Stomach (tissue), 4 donors: ENCODE measurements around the gene PRCP.

ENCODE experiments used
- POLR2A ChIP-seq, 4 donors: fragments of 450-650 bp; IDR thresholded peaks; one replicate each; pipeline ENCODE4 v1.6.1; 2016; ENCODE audit warnings: antibody characterized with exemption in 4 of 4, control low read depth in 2 of 4, mild to moderate bottlenecking in 1 of 4, moderate library complexity in 1 of 4
- TF ChIP-seq, protein P1 (sequence below), 7 experiments: fragments of 450-650 bp in 4 of 7; fragments of 200-600 bp in 3 of 7; sonication (generic) in 3 of 7; IDR thresholded peaks; one replicate each; pipeline ENCODE4 v1.5.1; 2016 to 2019; ENCODE audit warnings: antibody characterized with exemption in 7 of 7, control low read depth in 2 of 7, mild to moderate bottlenecking in 1 of 7

DNA sequence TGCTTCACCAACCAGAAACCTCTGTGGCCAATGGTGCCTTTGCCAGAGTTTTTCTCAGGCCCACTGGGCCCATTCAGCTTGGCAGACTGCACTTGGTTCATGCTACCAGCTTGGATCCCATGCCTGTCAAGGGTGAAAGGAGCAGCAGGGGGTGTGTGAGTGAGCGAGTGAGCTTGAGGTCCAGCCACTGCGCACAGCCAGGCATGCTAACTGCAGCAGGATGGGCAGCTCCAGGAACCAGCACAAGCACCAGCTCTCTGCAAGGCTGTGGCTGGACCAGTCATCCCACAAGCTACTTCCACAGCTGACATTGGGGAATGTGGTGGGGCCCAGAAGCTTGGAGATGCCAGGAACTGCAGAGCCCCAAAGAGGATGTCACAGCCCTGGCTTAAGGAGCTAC lies 42.1 kb upstream of the PRCP start:
- TF ChIP-seq, protein P1, sequence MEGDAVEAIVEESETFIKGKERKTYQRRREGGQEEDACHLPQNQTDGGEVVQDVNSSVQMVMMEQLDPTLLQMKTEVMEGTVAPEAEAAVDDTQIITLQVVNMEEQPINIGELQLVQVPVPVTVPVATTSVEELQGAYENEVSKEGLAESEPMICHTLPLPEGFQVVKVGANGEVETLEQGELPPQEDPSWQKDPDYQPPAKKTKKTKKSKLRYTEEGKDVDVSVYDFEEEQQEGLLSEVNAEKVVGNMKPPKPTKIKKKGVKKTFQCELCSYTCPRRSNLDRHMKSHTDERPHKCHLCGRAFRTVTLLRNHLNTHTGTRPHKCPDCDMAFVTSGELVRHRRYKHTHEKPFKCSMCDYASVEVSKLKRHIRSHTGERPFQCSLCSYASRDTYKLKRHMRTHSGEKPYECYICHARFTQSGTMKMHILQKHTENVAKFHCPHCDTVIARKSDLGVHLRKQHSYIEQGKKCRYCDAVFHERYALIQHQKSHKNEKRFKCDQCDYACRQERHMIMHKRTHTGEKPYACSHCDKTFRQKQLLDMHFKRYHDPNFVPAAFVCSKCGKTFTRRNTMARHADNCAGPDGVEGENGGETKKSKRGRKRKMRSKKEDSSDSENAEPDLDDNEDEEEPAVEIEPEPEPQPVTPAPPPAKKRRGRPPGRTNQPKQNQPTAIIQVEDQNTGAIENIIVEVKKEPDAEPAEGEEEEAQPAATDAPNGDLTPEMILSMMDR (IDR thresholded peaks at IDR 0.05): no peak
- TF ChIP-seq POLR2A (IDR thresholded peaks at IDR 0.05): no peak
